ENCODE results near the gene BUD31. TPM values are rescaled to one million over a fixed set of nuclear protein-coding genes. Genes with fewer than 3 reads are reported as not detected.
"Not testable (repeated sequence)": the region's sequence is repeated elsewhere in the genome, so short reads cannot be mapped to it uniquely, and the experiment has no call there.

BUD31 gene
- polyA plus RNA-seq, 1 donor from 2014 or later, result 162 TPM

DNA sequence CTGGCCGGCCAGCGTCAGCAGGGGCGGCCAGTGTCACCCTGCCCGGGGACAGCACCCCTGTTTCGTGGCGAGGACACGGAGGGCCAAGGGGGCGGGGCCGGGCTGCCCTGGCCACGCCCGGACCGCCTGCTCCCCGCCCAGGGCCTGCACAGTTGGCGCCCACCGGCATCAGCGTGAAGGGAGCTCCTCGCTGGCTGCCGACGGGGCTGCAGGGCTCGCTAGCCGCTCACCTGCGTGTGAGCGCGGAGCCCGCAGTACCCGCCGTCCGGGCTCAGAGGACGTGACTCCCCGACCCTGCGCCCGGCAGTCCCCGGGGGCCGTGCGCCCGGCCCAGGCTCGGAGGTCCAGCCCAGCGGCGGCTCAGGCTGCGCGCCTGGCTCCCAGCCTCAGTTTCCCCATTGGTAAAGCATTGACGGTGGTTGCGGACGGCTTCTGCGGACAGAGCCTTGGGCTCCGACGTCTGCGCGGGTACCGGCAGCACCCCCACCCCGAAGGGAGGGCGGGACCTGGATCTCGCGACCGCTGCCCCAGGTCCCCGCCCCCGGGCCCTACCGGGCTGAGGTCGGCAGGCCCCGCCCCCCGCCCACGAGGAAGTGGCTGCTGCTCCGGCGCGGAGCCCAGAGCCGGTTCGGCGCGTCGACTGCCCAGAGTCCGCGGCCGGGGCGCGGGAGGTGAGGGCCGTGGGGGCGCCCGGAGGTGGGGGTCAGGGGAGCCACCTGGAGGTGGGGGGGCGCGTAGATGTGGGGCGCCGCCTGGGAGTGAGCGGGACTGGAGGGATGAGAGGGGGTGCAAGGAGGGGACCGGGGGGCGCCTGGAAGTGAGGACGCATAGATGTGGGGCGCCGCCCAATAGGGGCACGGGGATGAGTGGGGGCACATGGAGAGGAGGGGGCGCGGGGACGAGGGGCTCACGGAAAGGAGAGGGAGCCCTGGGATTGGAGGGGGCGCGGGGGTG lies 34.4 kb upstream of the BUD31 start, which contains the start of gene ARPC1B:
TSS of gene ARPC1B (plus strand) at position 620 of the 954 bp plus-strand sequence. CDS start 10,985 bp downstream, outside the sequence.
- Mint-ChIP-seq H3K9me3 (peaks cover 0 to 2% (median 0%) of the 10 kb centered on the region in 3 donors), H3K4me1 (peaks cover 6 to 14% (median 11%) of the 10 kb centered on the region in 3 donors), H3K36me3 (peaks cover 7% of the 10 kb centered on the region), H3K4me3 (peak within 1 kb of the TSS; percentile 83 to 91 (median 88)), H3K27me3 (no peaks in the 10 kb centered on the region), H3K27ac (peak within 1 kb of the TSS; percentile 73 to 95 (median 92))

DNA sequence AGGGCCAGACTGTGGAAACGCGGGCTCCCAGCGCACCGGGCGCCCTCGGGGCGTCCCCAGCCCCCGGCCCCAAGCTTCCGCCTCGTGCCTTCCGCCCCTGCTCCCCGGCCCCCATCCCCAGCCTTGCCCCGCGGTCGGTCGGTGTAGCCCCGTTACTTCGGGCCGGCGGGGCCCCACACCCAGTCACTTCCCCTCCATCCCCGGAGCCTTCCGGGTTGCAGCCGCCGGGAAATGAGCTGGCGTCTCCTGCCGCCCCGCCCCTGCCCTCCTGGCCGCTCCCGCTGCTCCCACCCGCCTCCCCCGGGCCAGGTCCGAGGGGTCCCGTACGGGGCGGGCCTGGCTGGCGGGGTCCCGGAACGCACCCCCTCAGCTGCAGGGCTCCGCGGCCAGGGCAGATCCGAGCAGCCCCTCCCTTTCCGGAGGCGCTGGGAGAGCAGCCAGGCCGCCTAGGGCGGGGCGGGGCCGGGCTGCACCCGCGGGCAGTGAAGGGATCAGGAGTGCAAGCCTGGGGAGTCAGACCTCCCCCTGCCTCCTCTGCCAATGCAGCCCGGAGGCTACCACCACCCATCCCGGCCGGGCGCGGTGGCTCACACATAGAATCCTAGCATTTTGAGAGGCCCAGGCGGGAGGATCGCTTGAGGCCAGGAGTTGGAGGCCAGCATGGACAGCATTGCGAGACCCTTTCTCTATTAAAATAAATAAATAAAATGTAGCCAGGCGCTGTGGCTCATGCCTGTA lies 33.5 kb upstream of the BUD31 start:
- H3K36me3 Mint-ChIP-seq, result peaks cover 9% of the 10 kb centered on the region
- peak overlapping the region; percentile 73 to 95 (median 92) for H3K27ac Mint-ChIP-seq
- peaks cover 11 to 22% (median 16%) of the 10 kb centered on the region in 3 donors for H3K4me1 Mint-ChIP-seq
- no peaks in the 10 kb centered on the region for H3K27me3 Mint-ChIP-seq
- H3K9me3 Mint-ChIP-seq, result peaks cover 0 to 2% (median 0%) of the 10 kb centered on the region in 3 donors
- peak overlapping the region; percentile 83 to 91 (median 88) for H3K4me3 Mint-ChIP-seq

GRCh38 chr7:99379043-99379577 lies 29.7 kb upstream of the BUD31 start:
- no peaks in the 10 kb centered on the region for H3K27me3 Mint-ChIP-seq
- H3K4me1 Mint-ChIP-seq, result peaks cover 18 to 38% (median 25%) of the 10 kb centered on the region in 3 donors
- H3K9me3 Mint-ChIP-seq, result peaks cover 0 to 2% (median 0%) of the 10 kb centered on the region in 3 donors
- H3K4me3 Mint-ChIP-seq, result peak overlapping the region; percentile 73 to 88 (median 80)
- peak overlapping the region; percentile 92 to 99 (median 96) for H3K27ac Mint-ChIP-seq
- H3K36me3 Mint-ChIP-seq, result peaks cover 9% of the 10 kb centered on the region

- not testable (repeated sequence) for H3K36me3 Mint-ChIP-seq, H3K9me3 Mint-ChIP-seq, H3K27me3 Mint-ChIP-seq
- Mint-ChIP-seq H3K27ac (peak overlapping the region; percentile 92 to 99 (median 96)), H3K4me1 (peaks cover 23 to 40% (median 25%) of the 10 kb centered on the region in 3 donors), H3K4me3 (peak overlapping the region; percentile 73 to 88 (median 80))
These were observed 29.1 kb upstream of the BUD31 start for GRCh38 chr7:99379693-99380031.

- Mint-ChIP-seq H3K4me1 (peaks cover 23 to 40% (median 27%) of the 10 kb centered on the region in 3 donors), H3K4me3 (peak overlapping the region; percentile 73 to 88 (median 80)), H3K27me3 (no peaks in the 10 kb centered on the region), H3K27ac (peak overlapping the region; percentile 92 to 99 (median 96)), H3K9me3 (peaks cover 0 to 2% (median 0%) of the 10 kb centered on the region in 3 donors), H3K36me3 (peaks cover 9% of the 10 kb centered on the region)
These were observed 28.5 kb upstream of the BUD31 start for GRCh38 chr7:99380032-99380822.

DNA sequence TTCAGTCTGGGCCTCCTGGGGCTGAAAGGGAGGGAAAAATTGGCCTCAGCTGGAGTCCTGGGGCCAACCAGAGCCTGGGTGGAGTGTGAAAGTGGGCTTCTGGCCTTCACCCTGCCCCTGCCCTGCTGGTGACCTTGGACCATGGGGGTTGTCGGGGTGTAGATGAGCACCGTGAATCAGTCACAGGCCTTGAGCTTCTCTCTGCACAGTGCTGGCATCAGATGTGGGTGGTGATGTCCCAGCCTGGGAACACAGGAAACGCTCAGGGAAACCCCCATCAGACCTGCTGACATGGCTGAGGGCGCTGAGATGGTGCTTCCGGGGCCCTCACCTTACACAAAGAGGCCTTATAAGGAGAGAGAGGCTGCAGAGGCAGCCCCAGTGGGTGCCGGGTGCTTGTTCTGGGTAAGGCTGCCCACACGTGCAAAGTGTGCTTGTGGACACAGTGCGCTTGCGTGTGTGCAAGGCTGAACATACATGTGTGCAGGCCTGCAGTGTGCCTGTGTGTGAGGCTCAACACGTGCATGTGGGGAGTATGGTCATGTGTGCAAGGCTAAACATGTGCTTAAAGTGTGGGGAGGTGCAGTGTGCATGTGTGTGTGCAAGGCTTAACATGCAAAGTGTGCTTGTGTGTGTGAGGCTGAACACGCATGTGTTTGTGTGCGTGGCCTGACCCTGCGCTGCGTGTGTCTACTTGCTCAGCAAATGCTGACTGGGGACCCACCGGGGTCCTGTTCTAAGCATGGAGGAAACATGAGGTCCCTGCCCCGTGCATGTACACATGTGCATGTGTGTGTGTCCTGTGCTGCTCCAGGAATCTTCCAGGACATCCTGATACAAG lies 27.7 kb upstream of the BUD31 start:
- peaks cover 23 to 40% (median 27%) of the 10 kb centered on the region in 3 donors for H3K4me1 Mint-ChIP-seq
- peak overlapping the region; percentile 92 to 99 (median 96) for H3K27ac Mint-ChIP-seq
- peak overlapping the region; percentile 73 to 88 (median 80) for H3K4me3 Mint-ChIP-seq
- H3K9me3 Mint-ChIP-seq, result peaks cover 0 to 2% (median 0%) of the 10 kb centered on the region in 3 donors
- peaks cover 9% of the 10 kb centered on the region for H3K36me3 Mint-ChIP-seq
- H3K27me3 Mint-ChIP-seq, result no peaks in the 10 kb centered on the region

DNA sequence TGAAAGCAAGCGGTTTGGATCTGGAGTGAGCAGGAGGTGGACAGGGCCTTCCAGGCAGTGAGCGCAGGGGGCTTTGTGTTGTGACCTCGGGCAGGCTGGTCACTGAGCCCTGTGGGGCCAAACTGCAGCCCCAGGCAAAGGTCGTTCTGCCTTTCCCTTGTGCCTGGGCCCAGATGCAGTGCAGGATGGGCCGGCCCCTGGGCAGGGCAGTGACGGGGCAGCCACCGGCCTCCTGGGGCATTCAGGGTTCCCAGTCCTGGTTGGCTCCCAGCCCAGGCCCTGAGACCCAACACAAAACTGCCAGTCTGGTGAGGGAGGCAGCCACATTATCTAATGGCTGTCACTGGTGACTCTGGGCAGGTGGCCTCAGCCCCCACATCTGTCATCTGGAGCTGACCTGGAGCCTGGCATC lies 27.1 kb upstream of the BUD31 start:
- Mint-ChIP-seq H3K4me3 (peak overlapping the region in 3 of 4 donors; percentile 73 to 83 (median 76)), H3K9me3 (peaks cover 0 to 2% (median 0%) of the 10 kb centered on the region in 3 donors), H3K36me3 (peaks cover 9% of the 10 kb centered on the region), H3K27ac (peak overlapping the region; percentile 92 to 99 (median 96)), H3K27me3 (no peaks in the 10 kb centered on the region), H3K4me1 (peaks cover 23 to 37% (median 27%) of the 10 kb centered on the region in 3 donors)

DNA sequence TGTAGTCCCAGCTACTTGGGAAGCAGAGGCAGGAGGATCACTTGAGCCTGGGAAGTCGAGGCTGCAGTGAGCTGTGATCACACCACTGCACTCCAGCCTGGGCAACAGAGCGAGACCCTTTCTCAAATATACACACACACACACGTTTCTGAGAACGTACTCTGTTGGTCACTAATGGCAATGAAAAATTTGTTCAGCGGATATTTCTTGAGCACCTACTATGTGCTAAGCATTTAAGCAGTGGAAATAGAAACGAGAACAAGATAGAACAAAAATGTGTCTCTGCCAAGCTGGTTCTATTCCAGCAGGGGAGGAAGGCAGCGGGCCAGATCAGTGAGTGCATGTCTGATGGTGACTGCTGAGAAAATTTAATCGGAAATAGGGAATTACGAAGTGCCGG lies 25.6 kb upstream of the BUD31 start:
- peak overlapping the region in 2 of 4 donors; percentile 41 to 43 for H3K4me3 Mint-ChIP-seq
- peaks cover 0 to 2% (median 0%) of the 10 kb centered on the region in 3 donors for H3K9me3 Mint-ChIP-seq
- H3K4me1 Mint-ChIP-seq, result peaks cover 21 to 31% (median 23%) of the 10 kb centered on the region in 3 donors
- no peaks in the 10 kb centered on the region for H3K27me3 Mint-ChIP-seq
- peaks cover 5% of the 10 kb centered on the region for H3K36me3 Mint-ChIP-seq
- H3K27ac Mint-ChIP-seq, result peak overlapping the region in 2 of 3 donors; percentile 38 to 91

- H3K4me1 Mint-ChIP-seq, result peaks cover 20 to 31% (median 23%) of the 10 kb centered on the region in 3 donors
- no peaks in the 10 kb centered on the region for H3K27me3 Mint-ChIP-seq
- H3K36me3 Mint-ChIP-seq, result peaks cover 7% of the 10 kb centered on the region
- peaks cover 0 to 2% (median 0%) of the 10 kb centered on the region in 3 donors for H3K9me3 Mint-ChIP-seq
- H3K27ac Mint-ChIP-seq, result peak overlapping the region; percentile 19 to 78 (median 38)
- peak overlapping the region in 2 of 4 donors; percentile 41 to 43 for H3K4me3 Mint-ChIP-seq
These were observed 24.9 kb upstream of the BUD31 start for GRCh38 chr7:99383791-99384370.

GRCh38 chr7:99384523-99384922 lies 24.2 kb upstream of the BUD31 start:
- no peaks in the 10 kb centered on the region for H3K9me3 Mint-ChIP-seq
- peaks cover 4% of the 10 kb centered on the region for H3K36me3 Mint-ChIP-seq
- H3K4me1 Mint-ChIP-seq, result peaks cover 16 to 24% (median 17%) of the 10 kb centered on the region in 3 donors
- no peaks in the 10 kb centered on the region for H3K27me3 Mint-ChIP-seq
- H3K27ac Mint-ChIP-seq, result peak overlapping the region in 2 of 3 donors; percentile 19 to 78
- H3K4me3 Mint-ChIP-seq, result peak overlapping the region in 2 of 4 donors; percentile 12 to 20

DNA sequence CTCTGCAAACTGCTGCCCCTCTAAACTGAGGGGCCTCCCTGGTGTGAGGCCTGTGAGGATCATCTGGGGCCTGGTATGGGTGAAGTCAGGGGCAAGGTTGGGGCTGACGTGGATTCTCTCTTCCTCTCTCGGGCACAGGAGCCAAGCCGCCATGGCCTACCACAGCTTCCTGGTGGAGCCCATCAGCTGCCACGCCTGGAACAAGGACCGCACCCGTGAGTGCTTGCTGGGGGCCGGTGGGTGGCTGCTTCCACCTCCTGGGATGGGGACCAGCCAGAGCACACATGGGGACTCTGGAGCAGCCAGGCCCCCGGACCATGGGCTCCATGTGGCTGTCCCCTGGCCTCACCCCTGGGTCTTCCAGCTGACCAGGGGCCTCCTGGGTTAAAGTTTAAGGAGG lies 23.2 kb upstream of the BUD31 start:
- Mint-ChIP-seq H3K4me3 (no peak overlapping the region), H3K9me3 (no peaks in the 10 kb centered on the region), H3K36me3 (peaks cover 2% of the 10 kb centered on the region), H3K27me3 (no peaks in the 10 kb centered on the region), H3K4me1 (peaks cover 9 to 15% (median 10%) of the 10 kb centered on the region in 3 donors), H3K27ac (peak overlapping the region in 2 of 3 donors; percentile 23 to 57)

DNA sequence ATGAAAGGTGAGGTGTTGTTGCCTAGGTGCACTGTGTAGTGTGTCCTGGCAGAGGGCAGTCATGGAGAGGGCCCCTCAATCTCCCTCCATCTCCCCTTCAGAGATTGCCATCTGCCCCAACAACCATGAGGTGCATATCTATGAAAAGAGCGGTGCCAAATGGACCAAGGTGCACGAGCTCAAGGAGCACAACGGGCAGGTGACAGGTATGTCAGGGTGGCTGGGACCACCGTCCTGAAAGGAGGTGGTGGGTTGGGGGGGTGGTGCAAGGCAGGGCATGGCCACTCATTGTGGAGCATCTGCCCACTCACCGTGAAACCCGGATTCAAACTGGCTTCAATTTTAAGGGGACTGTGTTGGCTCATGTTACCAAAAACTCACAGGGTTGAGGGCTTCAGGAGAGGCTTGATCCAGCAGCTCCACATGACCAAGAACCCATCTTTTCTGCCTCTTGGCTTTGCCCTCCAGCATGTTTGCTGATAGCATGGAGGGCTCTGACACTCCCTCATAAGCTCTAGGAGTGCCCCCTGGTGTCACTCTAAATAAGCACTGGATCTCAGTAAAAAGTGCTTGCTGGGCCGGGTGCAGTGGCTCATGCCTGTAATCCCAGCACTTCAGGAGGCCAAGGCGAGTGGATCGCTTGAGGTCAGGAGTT lies 22.1 kb upstream of the BUD31 start:
- H3K27ac Mint-ChIP-seq, result peak overlapping the region in 1 of 3 donors; percentile 86
- H3K36me3 Mint-ChIP-seq, result peaks cover 2% of the 10 kb centered on the region
- H3K4me1 Mint-ChIP-seq, result peaks cover 2 to 8% (median 5%) of the 10 kb centered on the region in 3 donors
- H3K9me3 Mint-ChIP-seq, result no peaks in the 10 kb centered on the region
- peak overlapping the region in 2 of 4 donors; percentile 33 to 72 for H3K4me3 Mint-ChIP-seq
- no peaks in the 10 kb centered on the region for H3K27me3 Mint-ChIP-seq
